Activated B cell treated with CpG ODN at 0.5 μM for 24 hours (primary cell): ENCODE results near the gene IGF1R. TPM values are rescaled to one million over a fixed set of nuclear protein-coding genes. Genes with fewer than 3 reads are reported as not detected.

Experiments
- ATAC-seq: fragments of 200-7000 bp; cut with Tn5 transposase; one replicate; pipeline ENCODE4 v1.10.0; 2021; ENCODE audit warnings: low read depth, mild to moderate bottlenecking, moderate library complexity
- CTCF ChIA-PET: fragments of 350-600 bp; sonication (Branson Sonifier 250); formaldehyde crosslinking; loops from one replicate; lab custom pipeline; 2021; ENCODE audit warnings: antibody characterized with exemption; lab: Charles Lee
- POLR2A ChIA-PET: fragments of 350-600 bp; sonication (Branson Sonifier 250); formaldehyde crosslinking; loops from one replicate; lab custom pipeline; 2021; ENCODE audit warnings: antibody characterized with exemption; lab: Charles Lee
- DNase-seq: peaks from one replicate; pipeline ENCODE4 v3.0.0; 2022
- H3K27ac Mint-ChIP-seq: one replicate; pipeline ENCODE4 v1.8.0; 2020; ENCODE audit warnings: mixed read lengths
- H3K27me3 Mint-ChIP-seq: one replicate; pipeline ENCODE4 v1.8.0; 2021; ENCODE audit warnings: mixed read lengths
- H3K36me3 Mint-ChIP-seq: one replicate; pipeline ENCODE4 v1.8.0; 2021; ENCODE audit warnings: low read depth, mixed read lengths
- H3K4me1 Mint-ChIP-seq: one replicate; pipeline ENCODE4 v1.8.0; 2021; ENCODE audit warnings: mixed read lengths
- H3K4me3 Mint-ChIP-seq: one replicate; pipeline ENCODE4 v1.8.0; 2020; ENCODE audit warnings: mild to moderate bottlenecking, mixed read lengths
- H3K9me3 Mint-ChIP-seq: one replicate; pipeline ENCODE4 v1.8.0; 2020; ENCODE audit warnings: mixed read lengths
- intact Hi-C: fragments of 100-400 bp; cut with micrococcal nuclease; formaldehyde crosslinking; loops from one replicate; pipeline ENCODE4 v1.15.1; 2024
- total RNA-seq: library from RNA; stranded (reverse); gene quantifications from 2 replicates; pipeline ENCODE4 v1.2.3, GENCODE V29; 2022
- TF ChIP-seq, protein P1 (sequence below): fragments of 200-600 bp; IDR thresholded peaks from one replicate; pipeline ENCODE4 v1.8.0; 2022; ENCODE audit warnings: antibody characterized with exemption, mild to moderate bottlenecking

Gene IGF1R
- total RNA-seq, 1 donor from 2014 or later = 6.7 TPM

DNA sequence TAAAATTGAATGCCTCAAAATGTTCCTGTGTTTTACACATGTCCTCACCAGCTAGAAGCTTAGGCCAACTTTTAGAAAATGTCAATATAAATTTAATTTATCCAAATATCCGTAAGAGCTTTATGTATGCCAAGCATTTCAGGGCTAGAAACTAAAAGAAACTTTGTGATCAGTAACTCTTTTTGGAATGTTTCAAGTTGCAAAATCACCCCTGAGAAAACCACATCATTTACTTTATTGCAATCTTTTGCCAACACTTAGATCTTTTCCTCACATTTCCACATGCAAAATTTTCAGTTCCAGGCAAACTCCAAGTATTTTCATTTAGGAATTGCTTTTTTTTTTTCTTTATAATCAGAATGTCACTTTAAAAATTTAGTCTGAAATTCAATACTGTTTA is 20.1 kb upstream of the IGF1R start:
- intact Hi-C loops = no loop called here

DNA sequence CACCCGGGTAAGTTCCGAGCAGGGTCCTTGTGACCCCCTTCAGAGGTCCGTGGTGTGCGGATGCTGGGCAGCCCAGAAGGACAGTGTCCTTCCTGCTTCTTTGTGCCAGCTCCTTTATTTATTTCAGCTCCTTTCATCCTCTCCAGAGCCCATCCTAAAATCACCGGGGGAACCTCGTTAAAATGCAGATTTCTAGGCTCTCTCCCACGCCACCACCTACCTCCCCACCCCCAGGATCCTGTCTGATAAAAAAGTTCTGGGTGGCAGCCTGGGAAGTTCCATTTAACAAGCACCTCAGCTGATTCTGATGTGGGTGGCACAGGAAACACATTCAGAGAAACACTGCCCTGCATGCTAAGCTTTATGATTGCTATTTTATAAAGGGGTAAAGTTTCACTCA is 12.5 kb upstream of the IGF1R start:
- no peak overlapping the region for H3K4me3 Mint-ChIP-seq
- no peak for ATAC-seq

More for the DNA sequence above, 20.1 kb upstream of the IGF1R start:
- TF ChIP-seq, protein P1, sequence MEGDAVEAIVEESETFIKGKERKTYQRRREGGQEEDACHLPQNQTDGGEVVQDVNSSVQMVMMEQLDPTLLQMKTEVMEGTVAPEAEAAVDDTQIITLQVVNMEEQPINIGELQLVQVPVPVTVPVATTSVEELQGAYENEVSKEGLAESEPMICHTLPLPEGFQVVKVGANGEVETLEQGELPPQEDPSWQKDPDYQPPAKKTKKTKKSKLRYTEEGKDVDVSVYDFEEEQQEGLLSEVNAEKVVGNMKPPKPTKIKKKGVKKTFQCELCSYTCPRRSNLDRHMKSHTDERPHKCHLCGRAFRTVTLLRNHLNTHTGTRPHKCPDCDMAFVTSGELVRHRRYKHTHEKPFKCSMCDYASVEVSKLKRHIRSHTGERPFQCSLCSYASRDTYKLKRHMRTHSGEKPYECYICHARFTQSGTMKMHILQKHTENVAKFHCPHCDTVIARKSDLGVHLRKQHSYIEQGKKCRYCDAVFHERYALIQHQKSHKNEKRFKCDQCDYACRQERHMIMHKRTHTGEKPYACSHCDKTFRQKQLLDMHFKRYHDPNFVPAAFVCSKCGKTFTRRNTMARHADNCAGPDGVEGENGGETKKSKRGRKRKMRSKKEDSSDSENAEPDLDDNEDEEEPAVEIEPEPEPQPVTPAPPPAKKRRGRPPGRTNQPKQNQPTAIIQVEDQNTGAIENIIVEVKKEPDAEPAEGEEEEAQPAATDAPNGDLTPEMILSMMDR = no peak
- H3K27me3 Mint-ChIP-seq = peaks cover 6% of the 10 kb centered on the region
- ChIA-PET POLR2A (no interaction called here), CTCF (no interaction called here)
- no peak overlapping the region for H3K27ac Mint-ChIP-seq
- H3K4me3 Mint-ChIP-seq = no peak overlapping the region
- ATAC-seq (no peak), DNase-seq (no peak)
- H3K36me3 Mint-ChIP-seq = no peaks in the 10 kb centered on the region
- no peaks in the 10 kb centered on the region for H3K9me3 Mint-ChIP-seq
- no peaks in the 10 kb centered on the region for H3K4me1 Mint-ChIP-seq

DNA sequence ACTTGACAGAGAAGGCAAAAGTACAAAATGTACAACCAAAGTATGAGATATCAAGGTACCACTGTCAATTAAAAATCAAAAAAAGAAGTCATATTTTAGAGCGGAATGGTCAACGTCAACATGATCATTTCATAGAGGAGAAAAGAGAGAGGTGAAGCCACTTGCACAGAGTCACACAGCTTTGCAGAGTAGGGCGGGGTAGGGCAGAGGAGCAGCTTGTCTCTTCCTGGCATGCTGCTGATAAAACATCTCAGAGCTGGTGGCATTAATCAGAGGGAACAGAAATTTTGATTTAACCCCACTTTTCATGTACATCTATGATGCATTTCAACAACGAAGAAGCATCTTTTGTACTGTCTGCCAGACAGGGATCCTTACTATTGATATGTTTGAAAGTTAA is 5.2 kb upstream of the IGF1R start:
- POLR2A ChIA-PET = no interaction called here
- no peaks in the 10 kb centered on the region for H3K9me3 Mint-ChIP-seq

More for the DNA sequence above, 12.5 kb upstream of the IGF1R start:
- H3K36me3 Mint-ChIP-seq = no peaks in the 10 kb centered on the region
- H3K9me3 Mint-ChIP-seq = no peaks in the 10 kb centered on the region
- ChIA-PET CTCF (no interaction called here), POLR2A (no interaction called here)
- no peaks in the 10 kb centered on the region for H3K4me1 Mint-ChIP-seq
- TF ChIP-seq, protein P1 = no peak
- DNase-seq = no peak
- H3K27me3 Mint-ChIP-seq = peaks cover 10% of the 10 kb centered on the region
- intact Hi-C loops = no loop called here
- H3K27ac Mint-ChIP-seq = no peak overlapping the region

DNA sequence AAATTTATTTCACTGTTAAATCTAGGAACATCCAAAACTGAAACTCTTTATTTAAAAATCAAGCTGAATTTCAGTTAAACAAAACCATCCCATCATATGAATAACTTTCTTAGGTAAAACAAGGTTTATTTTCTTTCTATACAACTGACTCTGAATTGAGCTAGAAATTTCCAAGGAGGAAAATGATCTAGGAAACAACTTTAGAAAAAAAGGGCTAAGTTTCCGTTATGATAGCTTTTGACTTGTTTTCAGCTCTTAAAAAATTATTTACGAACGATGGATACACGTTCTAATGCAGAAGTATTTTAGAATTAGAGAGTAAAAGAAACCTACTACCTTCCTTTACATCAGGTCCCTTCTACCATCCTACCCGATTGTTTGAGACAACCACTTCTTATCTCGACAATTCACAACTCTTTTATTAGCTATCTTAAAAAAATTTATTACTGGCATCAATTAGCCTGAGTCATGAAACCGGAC is 1.8 kb upstream of the IGF1R start:
- CTCF ChIA-PET = interaction anchor here (0.8 to 2.3 kb wide), 4 partner anchors 10 to 234 kb away, joined by 3 to 12 read pairs (median 4); no protein-coding TSS in a partner anchor
- Mint-ChIP-seq H3K27ac (peak overlapping the region; percentile 41), H3K36me3 (peaks cover 3% of the 10 kb centered on the region), H3K27me3 (peaks cover 17% of the 10 kb centered on the region), H3K4me3 (peak overlapping the region; percentile 83), H3K4me1 (peaks cover 16% of the 10 kb centered on the region), H3K9me3 (no peaks in the 10 kb centered on the region)
- DNase-seq (no peak), ATAC-seq (no peak)
- intact Hi-C loops = loop anchor here (2.0 to 10.0 kb wide), 6 partner anchors 46 to 1956 kb away; partner anchors contain the start of genes ADAMTS17, ARRDC4, ASB7 and LINS1
- TF ChIP-seq, protein P1 = no peak
- POLR2A ChIA-PET = interaction anchor here (0.6 to 1.1 kb wide), 3 partner anchors 46 to 1087 kb away, joined by 3 to 4 read pairs (median 3); partner anchors contain the start of gene LYSMD4

More for the DNA sequence above, 5.2 kb upstream of the IGF1R start:
- CTCF ChIA-PET = no interaction called here
- no peak overlapping the region for H3K4me3 Mint-ChIP-seq
- H3K36me3 Mint-ChIP-seq = no peaks in the 10 kb centered on the region
- H3K27ac Mint-ChIP-seq = no peak overlapping the region
- ATAC-seq (no peak), DNase-seq (no peak)
- TF ChIP-seq, protein P1 = no peak
- H3K4me1 Mint-ChIP-seq = peaks cover 4% of the 10 kb centered on the region
- H3K27me3 Mint-ChIP-seq = peaks cover 17% of the 10 kb centered on the region
- intact Hi-C loops = loop anchor here (10.0 kb wide), 2 partner anchors 1092 to 1702 kb away; partner anchors contain the start of genes ADAMTS17 and LYSMD4

DNA sequence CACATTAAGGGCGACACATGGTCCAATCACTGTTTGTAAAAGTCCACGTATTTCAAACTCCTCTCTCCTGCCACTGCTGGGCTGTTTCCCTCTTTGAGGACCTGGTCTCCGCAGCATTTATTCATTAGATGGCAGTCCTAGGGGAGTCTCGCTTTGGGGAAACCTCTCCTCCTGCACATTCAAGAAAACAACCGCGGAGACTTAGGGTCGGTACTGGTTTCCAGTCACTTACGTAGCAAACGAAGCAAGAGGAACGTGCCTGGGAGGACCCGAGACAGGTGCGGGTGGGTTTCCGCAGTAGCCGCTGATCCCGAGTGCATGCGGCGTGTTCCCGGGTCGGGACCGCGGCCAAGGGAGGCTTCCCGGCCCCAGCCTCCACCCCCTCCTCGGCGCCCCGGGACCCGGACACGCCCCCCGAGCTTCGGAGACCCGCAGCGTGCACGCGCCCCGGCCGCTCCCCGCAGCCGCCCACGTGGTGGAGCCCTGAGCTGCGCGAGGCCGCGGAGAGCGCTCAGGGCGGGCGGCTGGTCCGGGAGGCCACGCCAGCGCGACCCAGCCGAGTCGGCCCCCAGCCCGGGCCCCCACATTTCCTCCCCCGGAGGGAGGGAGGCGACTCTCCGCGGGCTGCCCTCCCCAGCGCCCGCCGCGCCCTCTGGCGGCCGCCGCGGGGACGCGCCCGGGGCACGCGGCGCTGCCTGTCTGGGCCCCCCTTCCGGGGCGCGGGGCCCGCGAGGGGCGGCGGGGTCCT is 1.1 kb upstream of the IGF1R start:
- Mint-ChIP-seq H3K9me3 (no peaks in the 10 kb centered on the region), H3K4me1 (peaks cover 20% of the 10 kb centered on the region), H3K27ac (peak overlapping the region; percentile 41), H3K36me3 (peaks cover 3% of the 10 kb centered on the region), H3K4me3 (peak overlapping the region; percentile 83), H3K27me3 (peaks cover 19% of the 10 kb centered on the region)
- DNase-seq (peak; percentile 69), ATAC-seq (peak; percentile 48)
- POLR2A ChIA-PET = interaction anchor here (0.6 to 1.3 kb wide), 5 partner anchors 47 to 1959 kb away, joined by 3 to 5 read pairs (median 4); partner anchors contain the start of gene LYSMD4
- TF ChIP-seq, protein P1 = no peak
- intact Hi-C loops = loop anchor here (2.0 to 10.0 kb wide), 6 partner anchors 46 to 1955 kb away; partner anchors contain the start of genes ADAMTS17, ARRDC4, ASB7 and LINS1
- CTCF ChIA-PET = interaction anchor here (0.8 to 2.3 kb wide), 4 partner anchors 10 to 234 kb away, joined by 3 to 12 read pairs (median 4); no protein-coding TSS in a partner anchor
